Endodermal cell (in vitro differentiated cells): ENCODE data around the gene ASAP2. TPM values are rescaled to one million over a fixed set of nuclear protein-coding genes. Genes with fewer than 3 reads are reported as not detected.

Source experiments
- DNase-seq: peaks from one replicate; pipeline ENCODE4 v3.0.0-alpha.2; 2017
- H3K27ac ChIP-seq: 2 replicates; pipeline ENCODE4 v1.5.1; 2013; ENCODE audit warnings: mild to moderate bottlenecking, low read depth, low read length, moderate library complexity
- H3K27me3 ChIP-seq: 2 replicates; pipeline ENCODE4 v1.6.1; 2013; ENCODE audit warnings: mild to moderate bottlenecking, low read length, moderate library complexity; ENCODE audit not compliant: insufficient read depth, control insufficient read depth, poor library complexity, severe bottlenecking
- H3K36me3 ChIP-seq: 2 replicates; pipeline ENCODE4 v1.7.0; 2013; ENCODE audit warnings: mild to moderate bottlenecking, low read length, moderate library complexity; ENCODE audit not compliant: control insufficient read depth, insufficient read depth
- H3K4me1 ChIP-seq: one replicate; pipeline ENCODE4 v1.7.0; 2013; ENCODE audit warnings: low read length; ENCODE audit not compliant: control insufficient read depth, insufficient read depth
- H3K4me3 ChIP-seq: 2 replicates; pipeline ENCODE4 v1.5.1; 2013; ENCODE audit warnings: mild to moderate bottlenecking, low read length, moderate library complexity
- H3K9ac ChIP-seq: 2 replicates; pipeline ENCODE4 v1.6.1; 2013; ENCODE audit warnings: mild to moderate bottlenecking, low read length, moderate library complexity; ENCODE audit not compliant: poor library complexity, severe bottlenecking; ENCODE audit errors: extremely low read depth
- H3K9me3 ChIP-seq: 2 replicates; pipeline ENCODE4 v1.6.1; 2013; ENCODE audit warnings: mild to moderate bottlenecking, low read length, moderate library complexity; ENCODE audit not compliant: control insufficient read depth
- H3K27ac Mint-ChIP-seq: 2 replicates; pipeline ENCODE4 v1.8.0; 2020; ENCODE audit warnings: mixed read lengths
- H3K27me3 Mint-ChIP-seq: 2 replicates; pipeline ENCODE4 v1.8.0; 2021; ENCODE audit warnings: mild to moderate bottlenecking, mixed read lengths; ENCODE audit not compliant: insufficient read depth
- H3K36me3 Mint-ChIP-seq: 2 replicates; pipeline ENCODE4 v1.8.0; 2020; ENCODE audit warnings: low read depth, mixed read lengths
- H3K4me1 Mint-ChIP-seq: 2 replicates; pipeline ENCODE4 v1.8.0; 2020; ENCODE audit warnings: mixed read lengths
- H3K4me3 Mint-ChIP-seq: 2 replicates; pipeline ENCODE4 v1.8.0; 2020; ENCODE audit warnings: mild to moderate bottlenecking, moderate library complexity, mixed read lengths
- H3K9me3 Mint-ChIP-seq: 2 replicates; pipeline ENCODE4 v1.8.0; 2020; ENCODE audit warnings: mild to moderate bottlenecking, mixed read lengths
- CTCF ChIP-seq: fragments of 200-600 bp; sonication (generic); conservative IDR thresholded peaks from 2 replicates; pipeline ENCODE4 v1.5.0; 2021; ENCODE audit warnings: antibody characterized with exemption, mild to moderate bottlenecking
- WGBS, 2 experiments: methylation state at CpG; one replicate each; pipeline versions ENCODE4 v1.1.5 to v1.1.7; 2013; ENCODE audit warnings: missing lambda C conversion rate in 2 of 2, mixed read lengths in 1 of 2; ENCODE audit not compliant: insufficient coverage in 1 of 2, insufficient read length in 1 of 2; 5-methylcytosine and 5-hydroxymethylcytosine counted together
- total RNA-seq, 2 donors: library from RNA; stranded (reverse); fragmentation: NEBNext Ultra II Directional in 1 of 2; extraction: Animal tissue kit (Norgen Biotek cat#: 25700) in 1 of 2; gene quantifications; 2 replicates in 1 of 2; 3 replicates in 1 of 2; pipeline ENCODE4 v1.2.1, GENCODE V29; 2021

ASAP2 gene
- total RNA-seq, 2 donors from 2014 or later, result 11.8 to 20.4 TPM

- Mint-ChIP-seq H3K9me3 (no peaks in the 10 kb centered on the region), H3K4me3 (no peak overlapping the region), H3K36me3 (no peaks in the 10 kb centered on the region), H3K4me1 (no peaks in the 10 kb centered on the region), H3K27ac (no peak overlapping the region), H3K27me3 (no peaks in the 10 kb centered on the region)
- no peaks in the 10 kb centered on the region for H3K27me3 ChIP-seq
- no peak for TF ChIP-seq CTCF
- no peaks in the 10 kb centered on the region for H3K4me1 ChIP-seq
- DNase-seq, result no peak
- 93 to 100% methylated on average over 4 to 7 of the region's 7 CpGs for WGBS, 2 experiments
- H3K9me3 ChIP-seq, result no peaks in the 10 kb centered on the region
- no peaks in the 10 kb centered on the region for H3K36me3 ChIP-seq
- H3K27ac ChIP-seq, result no peak overlapping the region
- H3K9ac ChIP-seq, result no peak overlapping the region
- no peak overlapping the region for H3K4me3 ChIP-seq
These were observed 116.0 kb downstream of the ASAP2 start for GRCh38 chr2:9322576-9322975.

DNA sequence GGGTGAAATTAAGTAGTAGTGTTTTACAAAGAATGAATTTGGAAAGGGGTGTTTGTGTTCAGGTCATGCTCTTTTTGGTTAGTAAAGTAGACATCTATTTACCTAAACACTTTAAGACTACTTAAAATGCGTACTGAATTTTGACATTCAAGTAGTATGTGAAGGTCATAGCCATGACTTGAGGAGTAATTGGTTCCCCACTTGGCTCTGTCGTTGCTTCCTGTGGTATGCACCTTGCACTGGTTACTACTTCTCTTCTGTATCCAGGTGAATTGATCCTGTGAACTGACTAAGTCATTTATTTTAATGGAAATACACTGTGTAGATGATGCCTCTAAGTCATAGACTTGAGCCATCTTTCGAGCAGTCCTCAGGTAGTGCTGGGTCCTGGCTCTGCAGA, 118.8 kb downstream of the ASAP2 start:
- peaks cover 7% of the 10 kb centered on the region for H3K4me1 ChIP-seq
- H3K9me3 ChIP-seq, result no peaks in the 10 kb centered on the region
- no peak overlapping the region for H3K4me3 Mint-ChIP-seq
- WGBS, 2 experiments, result 86 to 94% methylated on average over 2 to 3 of the region's 3 CpGs
- H3K36me3 ChIP-seq, result no peaks in the 10 kb centered on the region
- H3K9me3 Mint-ChIP-seq, result no peaks in the 10 kb centered on the region
- H3K27me3 Mint-ChIP-seq, result no peaks in the 10 kb centered on the region
- H3K27ac ChIP-seq, result no peak overlapping the region
- peaks cover 10% of the 10 kb centered on the region for H3K4me1 Mint-ChIP-seq
- no peak overlapping the region for H3K27ac Mint-ChIP-seq
- no peak overlapping the region for H3K4me3 ChIP-seq
- no peaks in the 10 kb centered on the region for H3K27me3 ChIP-seq
- TF ChIP-seq CTCF, result no peak
- DNase-seq, result no peak
- no peaks in the 10 kb centered on the region for H3K36me3 Mint-ChIP-seq
- H3K9ac ChIP-seq, result no peak overlapping the region

GRCh38 chr2:9326975-9327374, 120.4 kb downstream of the ASAP2 start:
- H3K4me3 Mint-ChIP-seq, result no peak overlapping the region
- Histone ChIP-seq H3K4me3 (no peak overlapping the region), H3K27me3 (no peaks in the 10 kb centered on the region), H3K9me3 (no peaks in the 10 kb centered on the region), H3K36me3 (no peaks in the 10 kb centered on the region), H3K27ac (no peak overlapping the region), H3K4me1 (peaks cover 13% of the 10 kb centered on the region), H3K9ac (no peak overlapping the region)
- H3K4me1 Mint-ChIP-seq, result peaks cover 13% of the 10 kb centered on the region
- H3K9me3 Mint-ChIP-seq, result no peaks in the 10 kb centered on the region
- no peaks in the 10 kb centered on the region for H3K27me3 Mint-ChIP-seq
- no peaks in the 10 kb centered on the region for H3K36me3 Mint-ChIP-seq
- WGBS, 2 experiments, result 77 to 78% methylated on average over 3 of the region's 3 CpGs
- DNase-seq, result no peak
- no peak for TF ChIP-seq CTCF
- no peak overlapping the region for H3K27ac Mint-ChIP-seq
